SU-DHL-6 (cell line): ENCODE data around the gene WFIKKN1.
A peak's percentile ranks its signal among the peaks of the same experiment; 100 is the strongest.

Experiments
- H2AFZ ChIP-seq: fragments of 200-600 bp; sonication (generic); 2 replicates; pipeline ENCODE4 v1.6.1; 2014; ENCODE audit warnings: low read depth, mild to moderate bottlenecking, moderate library complexity, mixed read lengths, antibody characterized with exemption, low read length; ENCODE audit not compliant: severe bottlenecking
- H3F3A ChIP-seq: fragments of 200-600 bp; shearing (Covaris generic); 2 replicates; pipeline ENCODE4 v1.6.0; 2016; ENCODE audit warnings: antibody characterized with exemption, mild to moderate bottlenecking; ENCODE audit not compliant: insufficient read depth
- H3K27ac ChIP-seq: fragments of 200-600 bp; sonication (generic); 2 replicates; pipeline ENCODE4 v1.5.1; 2016; ENCODE audit warnings: low read depth, mild to moderate bottlenecking, low read length, moderate library complexity, mixed read lengths
- H3K27me3 ChIP-seq: fragments of 200-600 bp; sonication (generic), shearing (Covaris generic); 2 replicates; pipeline ENCODE4 v1.6.0; 2014; ENCODE audit warnings: mild to moderate bottlenecking, low read length
- H3K36me3 ChIP-seq: fragments of 200-600 bp; sonication (generic); 2 replicates; pipeline ENCODE4 v1.6.1; 2014; ENCODE audit warnings: mild to moderate bottlenecking, low read length, mixed read lengths
- H3K4me2 ChIP-seq: fragments of 300-600, 200-600 bp; shearing (Covaris generic), sonication (generic); 2 replicates; pipeline ENCODE4 v1.6.0; 2014; ENCODE audit warnings: low read length, low read depth, mild to moderate bottlenecking; ENCODE audit not compliant: poor library complexity, severe bottlenecking
- H3K4me3 ChIP-seq: fragments of 200-600 bp; sonication (generic); 2 replicates; pipeline ENCODE4 v1.5.1; 2014; ENCODE audit warnings: antibody characterized with exemption, low read length, mild to moderate bottlenecking, mixed read lengths; ENCODE audit not compliant: insufficient read depth, poor library complexity, severe bottlenecking
- H3K79me2 ChIP-seq: fragments of 200-600 bp; sonication (generic); 2 replicates; pipeline ENCODE4 v1.6.1; 2014; ENCODE audit warnings: mild to moderate bottlenecking, low read length, moderate library complexity; ENCODE audit not compliant: insufficient read depth
- H3K9ac ChIP-seq: fragments of 200-600 bp; sonication (generic); 2 replicates; pipeline ENCODE4 v1.7.0; 2014; ENCODE audit warnings: mild to moderate bottlenecking, low read length
- H3K9me2 ChIP-seq: fragments of 200-600 bp; sonication (generic); replicated peaks from 2 replicates; pipeline ENCODE4 v1.6.1; 2014; ENCODE audit warnings: low read length; ENCODE audit not compliant: insufficient read depth
- H3K9me3 ChIP-seq: fragments of 200-600 bp; sonication (generic); 2 replicates; pipeline ENCODE4 v1.6.1; 2014; ENCODE audit warnings: low read length, mixed read lengths; ENCODE audit not compliant: insufficient read depth
- H4K20me1 ChIP-seq: fragments of 200-600 bp; sonication (generic); 2 replicates; pipeline ENCODE4 v1.6.1; 2014; ENCODE audit warnings: low read depth, mild to moderate bottlenecking, antibody characterized with exemption, low read length, moderate library complexity, mixed read lengths
- EZH2phosphoT487 ChIP-seq: fragments of 200-600 bp; sonication (generic), shearing (Covaris generic); conservative IDR thresholded peaks from 2 replicates; pipeline ENCODE4 v1.6.1; 2018; ENCODE audit warnings: mild to moderate bottlenecking, antibody characterized with exemption, low read length, moderate library complexity, mixed read lengths
- TF ChIP-seq, protein P1 (sequence below): fragments of 200-600 bp; sonication (generic); IDR thresholded peaks from one replicate; pipeline ENCODE4 v1.5.1; 2017; ENCODE audit warnings: antibody characterized with exemption, mild to moderate bottlenecking, low read length, moderate library complexity; ENCODE audit not compliant: insufficient read depth, poor library complexity, severe bottlenecking

The WFIKKN1 gene

DNA sequence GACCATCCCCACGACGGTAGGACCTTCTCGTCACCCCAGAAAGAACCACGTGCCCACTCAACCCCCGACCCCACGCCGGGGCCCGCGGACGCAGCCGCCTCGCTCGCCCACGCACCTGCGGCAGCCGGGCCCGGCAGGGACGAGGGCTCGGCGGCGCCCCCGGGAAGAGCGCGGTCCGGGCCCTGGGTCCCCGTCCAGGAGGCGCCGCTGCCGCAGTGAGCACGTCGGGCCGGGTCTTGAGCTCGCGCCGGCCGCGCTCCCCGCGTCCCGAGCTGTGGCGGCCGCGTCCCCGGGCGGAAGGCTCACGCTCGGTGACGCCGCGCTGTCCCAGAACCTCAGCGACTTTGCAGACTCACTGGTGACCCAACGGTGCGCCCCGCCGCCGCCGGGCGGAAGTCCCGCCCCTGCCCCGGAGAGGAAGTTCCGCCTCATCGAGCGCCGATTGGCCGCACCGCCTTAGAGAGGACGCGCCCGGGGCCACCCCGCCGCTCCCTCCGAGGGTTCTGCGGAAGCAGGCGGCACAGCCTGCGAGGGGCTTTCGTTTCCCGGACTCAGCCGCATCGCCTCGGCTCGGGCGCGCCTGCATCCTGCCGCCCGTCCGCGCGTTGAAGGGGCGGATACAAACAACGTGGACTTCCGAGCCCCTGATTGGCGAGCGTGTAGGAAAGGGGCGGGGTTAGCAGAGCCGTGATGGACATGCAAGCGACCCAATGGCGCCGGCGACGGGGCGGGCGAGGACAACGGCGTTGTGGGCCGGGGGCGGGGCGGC lies 41.7 kb upstream of the WFIKKN1 start:
- H3K27ac ChIP-seq = peak overlapping the region; percentile 95
- no peaks in the 10 kb centered on the region; the same call in 1 of the 2 replicates for H3F3A ChIP-seq
- peak overlapping the region; percentile 69 for H3K4me2 ChIP-seq
- H3K4me3 ChIP-seq = peak overlapping the region; percentile 65
- no peaks in the 10 kb centered on the region for H3K36me3 ChIP-seq
- peak overlapping the region; percentile 90 for H3K9ac ChIP-seq
- H2AFZ ChIP-seq = peak overlapping the region; percentile 91
- H3K9me3 ChIP-seq = no peaks in the 10 kb centered on the region
- no peaks in the 10 kb centered on the region for H4K20me1 ChIP-seq
- H3K27me3 ChIP-seq = no peaks in the 10 kb centered on the region
- no peaks in the 10 kb centered on the region for H3K9me2 ChIP-seq
- peaks cover 13% of the 10 kb centered on the region; the same call in 1 of the 2 replicates for H3K79me2 ChIP-seq
- TF ChIP-seq, protein P1, sequence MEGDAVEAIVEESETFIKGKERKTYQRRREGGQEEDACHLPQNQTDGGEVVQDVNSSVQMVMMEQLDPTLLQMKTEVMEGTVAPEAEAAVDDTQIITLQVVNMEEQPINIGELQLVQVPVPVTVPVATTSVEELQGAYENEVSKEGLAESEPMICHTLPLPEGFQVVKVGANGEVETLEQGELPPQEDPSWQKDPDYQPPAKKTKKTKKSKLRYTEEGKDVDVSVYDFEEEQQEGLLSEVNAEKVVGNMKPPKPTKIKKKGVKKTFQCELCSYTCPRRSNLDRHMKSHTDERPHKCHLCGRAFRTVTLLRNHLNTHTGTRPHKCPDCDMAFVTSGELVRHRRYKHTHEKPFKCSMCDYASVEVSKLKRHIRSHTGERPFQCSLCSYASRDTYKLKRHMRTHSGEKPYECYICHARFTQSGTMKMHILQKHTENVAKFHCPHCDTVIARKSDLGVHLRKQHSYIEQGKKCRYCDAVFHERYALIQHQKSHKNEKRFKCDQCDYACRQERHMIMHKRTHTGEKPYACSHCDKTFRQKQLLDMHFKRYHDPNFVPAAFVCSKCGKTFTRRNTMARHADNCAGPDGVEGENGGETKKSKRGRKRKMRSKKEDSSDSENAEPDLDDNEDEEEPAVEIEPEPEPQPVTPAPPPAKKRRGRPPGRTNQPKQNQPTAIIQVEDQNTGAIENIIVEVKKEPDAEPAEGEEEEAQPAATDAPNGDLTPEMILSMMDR = no peak
- TF ChIP-seq EZH2phosphoT487 = no peak

DNA sequence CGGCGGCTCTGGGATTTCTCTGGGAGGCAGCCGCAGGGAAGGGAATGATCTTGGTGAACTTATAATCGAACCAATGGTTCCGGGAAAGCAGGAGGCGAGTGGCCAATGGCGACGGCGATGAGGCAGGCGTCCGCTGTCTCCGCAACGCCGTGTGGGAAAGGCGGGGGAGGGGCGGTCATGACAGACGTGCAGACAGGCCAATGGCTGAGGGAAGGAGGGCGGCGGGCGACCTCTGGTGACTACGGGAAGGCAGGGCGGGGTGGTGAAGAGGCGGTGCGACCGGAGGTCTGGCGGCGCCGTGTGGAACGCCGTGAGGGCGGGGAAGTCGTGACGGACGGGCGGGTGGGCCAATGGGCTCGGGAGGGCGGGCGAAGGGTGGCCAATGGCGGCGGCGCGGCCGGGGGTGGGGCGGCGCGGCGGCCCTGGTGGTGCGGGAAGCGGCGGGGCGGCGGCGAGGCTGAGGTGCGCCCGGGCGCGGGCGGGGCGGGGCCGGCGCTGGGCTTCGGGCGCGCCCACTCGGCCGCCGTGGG lies 41.1 kb upstream of the WFIKKN1 start, which contains the start of gene RAB40C:
Gene RAB40C (plus strand): TSS at position 409 of the 530 bp plus-strand sequence. CDS start 226 bp downstream, outside the sequence.
- Histone ChIP-seq H3K9me2 (no peaks in the 10 kb centered on the region), H3F3A (no peaks in the 10 kb centered on the region; the same call in 1 of the 2 replicates), H3K79me2 (peaks cover 13% of the 10 kb centered on the region; the same call in 1 of the 2 replicates), H4K20me1 (no peaks in the 10 kb centered on the region), H2AFZ (peak within 1 kb of the TSS; percentile 91), H3K27me3 (no peaks in the 10 kb centered on the region), H3K4me3 (peak within 1 kb of the TSS; percentile 66), H3K36me3 (no peaks in the 10 kb centered on the region), H3K9me3 (no peaks in the 10 kb centered on the region), H3K27ac (peak within 1 kb of the TSS; percentile 95), H3K9ac (peak within 1 kb of the TSS; percentile 90), H3K4me2 (peak within 1 kb of the TSS; percentile 69)
- TF ChIP-seq EZH2phosphoT487 = no peak
- TF ChIP-seq, protein P1 = no peak

DNA sequence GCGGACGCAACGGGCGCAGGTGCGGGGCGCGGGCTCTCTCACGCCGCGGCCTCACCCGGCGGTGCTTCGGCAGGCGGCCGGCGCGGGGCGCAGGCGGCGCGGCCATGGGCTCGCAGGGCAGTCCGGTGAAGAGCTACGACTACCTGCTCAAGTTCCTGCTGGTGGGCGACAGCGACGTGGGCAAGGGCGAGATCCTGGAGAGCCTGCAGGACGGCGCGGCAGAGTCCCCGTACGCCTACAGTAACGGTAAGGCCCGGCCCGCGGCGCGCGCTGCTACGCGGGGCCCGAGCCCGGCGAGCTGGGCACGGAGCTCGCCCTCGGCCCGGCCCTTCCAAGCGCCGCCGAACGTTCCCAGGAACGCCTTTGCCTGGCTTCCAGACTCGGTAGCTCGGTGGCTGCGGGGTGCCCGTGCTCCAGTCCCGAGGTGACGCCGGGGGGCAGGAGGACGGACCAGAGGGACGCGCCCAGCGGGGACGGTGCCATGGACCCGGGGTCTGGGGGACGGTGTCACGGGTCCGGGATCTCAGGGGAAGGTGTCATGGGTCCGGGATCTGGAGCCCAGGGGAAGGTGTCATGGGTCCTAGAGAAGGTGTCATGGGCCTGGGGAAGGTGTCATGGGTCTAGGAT lies 40.5 kb upstream of the WFIKKN1 start:
- Histone ChIP-seq H3F3A (no peaks in the 10 kb centered on the region; the same call in 1 of the 2 replicates), H3K4me3 (peak overlapping the region; percentile 66), H2AFZ (no peak overlapping the region), H3K36me3 (no peaks in the 10 kb centered on the region), H4K20me1 (no peaks in the 10 kb centered on the region), H3K27me3 (no peaks in the 10 kb centered on the region), H3K27ac (no peak overlapping the region), H3K9me2 (no peaks in the 10 kb centered on the region), H3K9me3 (no peaks in the 10 kb centered on the region), H3K4me2 (peak overlapping the region; percentile 59), H3K79me2 (peaks cover 13% of the 10 kb centered on the region; the same call in 1 of the 2 replicates), H3K9ac (peak overlapping the region; percentile 71)
- TF ChIP-seq, protein P1 = no peak
- no peak for TF ChIP-seq EZH2phosphoT487
